HFFc6 (cell line): ENCODE data around the gene ACER2. TPM values are rescaled to one million over a fixed set of nuclear protein-coding genes. Genes with fewer than 3 reads are reported as not detected.
"Not testable (repeated sequence)": the region's sequence is repeated elsewhere in the genome, so short reads cannot be mapped to it uniquely, and the experiment has no call there.

Experiments
- DNase-seq: peaks from one replicate; pipeline ENCODE4 v3.0.0-alpha.2; 2018
- H3K27ac Mint-ChIP-seq: 2 replicates; pipeline ENCODE4 v1.8.0; 2020; ENCODE audit warnings: mild to moderate bottlenecking, mixed read lengths
- H3K27me3 Mint-ChIP-seq: 2 replicates; pipeline ENCODE4 v1.8.0; 2021; ENCODE audit warnings: mild to moderate bottlenecking, moderate library complexity, mixed read lengths; ENCODE audit not compliant: insufficient read depth
- H3K36me3 Mint-ChIP-seq: 2 replicates; pipeline ENCODE4 v1.8.0; 2021; ENCODE audit warnings: low read depth, mixed read lengths
- H3K4me1 Mint-ChIP-seq: 2 replicates; pipeline ENCODE4 v1.8.0; 2020; ENCODE audit warnings: low read depth, mixed read lengths
- H3K4me3 Mint-ChIP-seq: 2 replicates; pipeline ENCODE4 v1.8.0; 2020; ENCODE audit warnings: mild to moderate bottlenecking, moderate library complexity, mixed read lengths
- H3K9me3 Mint-ChIP-seq: 2 replicates; pipeline ENCODE4 v1.8.0; 2020; ENCODE audit warnings: mild to moderate bottlenecking, mixed read lengths
- total RNA-seq, 6 experiments: library from RNA; stranded (reverse); fragmentation: NEBNext Ultra II Directional; extraction: Animal tissue kit (Norgen Biotek cat#: 25700); gene quantifications; 2 replicates in 1 of 6; 3 replicates in 5 of 6; pipeline ENCODE4 v1.2.3, GENCODE V29; 2021
- TF ChIP-seq, protein P1 (sequence below): fragments of 200-600 bp; sonication (generic); IDR thresholded peaks from 2 replicates; pipeline ENCODE4 v1.5.0; 2021; ENCODE audit warnings: antibody characterized with exemption, mild to moderate bottlenecking

Gene ACER2
- total RNA-seq, 6 experiments from 2014 or later = 1.2 to 1.9 (median 1.6) TPM

DNA sequence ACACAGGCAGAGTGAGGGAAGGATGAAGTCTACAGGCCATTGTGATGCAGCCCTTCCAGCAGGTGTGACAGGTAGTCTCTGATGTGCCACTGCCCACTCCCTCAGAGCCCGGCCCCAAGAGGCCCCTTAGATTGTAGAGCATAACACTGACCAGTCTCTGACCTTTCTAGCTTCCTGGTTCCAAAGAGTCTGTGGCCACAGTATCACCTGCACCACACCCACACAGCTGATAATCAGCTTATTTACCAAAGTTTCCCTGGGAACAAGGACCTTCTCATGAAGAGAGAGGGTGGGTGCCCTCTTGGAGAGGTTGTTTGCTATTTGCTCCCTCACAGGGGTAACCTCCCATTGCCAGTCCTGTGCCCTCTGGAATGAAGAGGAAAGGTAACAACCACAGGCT, 11.0 kb upstream of the ACER2 start:
- peaks cover 6% of the 10 kb centered on the region for H3K9me3 Mint-ChIP-seq
- peaks cover 5% of the 10 kb centered on the region; the same call in 1 of the 2 replicates for H3K36me3 Mint-ChIP-seq
- peaks cover 24% of the 10 kb centered on the region for H3K27me3 Mint-ChIP-seq
- no peak overlapping the region for H3K27ac Mint-ChIP-seq
- no peak for DNase-seq
- no peaks in the 10 kb centered on the region for H3K4me1 Mint-ChIP-seq
- TF ChIP-seq, protein P1, sequence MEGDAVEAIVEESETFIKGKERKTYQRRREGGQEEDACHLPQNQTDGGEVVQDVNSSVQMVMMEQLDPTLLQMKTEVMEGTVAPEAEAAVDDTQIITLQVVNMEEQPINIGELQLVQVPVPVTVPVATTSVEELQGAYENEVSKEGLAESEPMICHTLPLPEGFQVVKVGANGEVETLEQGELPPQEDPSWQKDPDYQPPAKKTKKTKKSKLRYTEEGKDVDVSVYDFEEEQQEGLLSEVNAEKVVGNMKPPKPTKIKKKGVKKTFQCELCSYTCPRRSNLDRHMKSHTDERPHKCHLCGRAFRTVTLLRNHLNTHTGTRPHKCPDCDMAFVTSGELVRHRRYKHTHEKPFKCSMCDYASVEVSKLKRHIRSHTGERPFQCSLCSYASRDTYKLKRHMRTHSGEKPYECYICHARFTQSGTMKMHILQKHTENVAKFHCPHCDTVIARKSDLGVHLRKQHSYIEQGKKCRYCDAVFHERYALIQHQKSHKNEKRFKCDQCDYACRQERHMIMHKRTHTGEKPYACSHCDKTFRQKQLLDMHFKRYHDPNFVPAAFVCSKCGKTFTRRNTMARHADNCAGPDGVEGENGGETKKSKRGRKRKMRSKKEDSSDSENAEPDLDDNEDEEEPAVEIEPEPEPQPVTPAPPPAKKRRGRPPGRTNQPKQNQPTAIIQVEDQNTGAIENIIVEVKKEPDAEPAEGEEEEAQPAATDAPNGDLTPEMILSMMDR = no peak
- H3K4me3 Mint-ChIP-seq = no peak overlapping the region

DNA sequence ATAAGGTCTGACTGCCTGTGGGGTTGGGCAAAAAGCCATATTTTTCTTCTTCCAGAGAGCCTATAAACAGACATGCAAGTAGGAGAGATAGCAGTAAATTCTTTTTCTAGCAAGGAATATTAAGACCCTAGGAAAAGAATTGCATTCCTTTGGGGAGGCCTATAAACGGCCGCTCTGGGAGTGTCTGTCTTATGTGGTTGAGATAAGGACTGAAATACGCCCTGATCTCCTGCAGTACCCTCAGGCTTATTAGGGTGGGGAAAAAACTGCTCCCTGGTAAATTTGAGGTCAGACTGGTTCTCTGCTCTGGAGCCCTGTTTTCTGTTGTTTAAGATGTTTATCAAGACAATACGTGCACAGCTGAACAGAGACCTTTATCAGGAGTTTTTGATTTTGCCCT, 5.6 kb upstream of the ACER2 start:
- H3K27ac Mint-ChIP-seq, DNase-seq, H3K4me1 Mint-ChIP-seq, H3K4me3 Mint-ChIP-seq: not testable (repeated sequence)
- peaks cover 19% of the 10 kb centered on the region for H3K9me3 Mint-ChIP-seq
- peaks cover 12% of the 10 kb centered on the region for H3K27me3 Mint-ChIP-seq
- H3K36me3 Mint-ChIP-seq = peaks cover 18% of the 10 kb centered on the region; the same call in 1 of the 2 replicates

DNA sequence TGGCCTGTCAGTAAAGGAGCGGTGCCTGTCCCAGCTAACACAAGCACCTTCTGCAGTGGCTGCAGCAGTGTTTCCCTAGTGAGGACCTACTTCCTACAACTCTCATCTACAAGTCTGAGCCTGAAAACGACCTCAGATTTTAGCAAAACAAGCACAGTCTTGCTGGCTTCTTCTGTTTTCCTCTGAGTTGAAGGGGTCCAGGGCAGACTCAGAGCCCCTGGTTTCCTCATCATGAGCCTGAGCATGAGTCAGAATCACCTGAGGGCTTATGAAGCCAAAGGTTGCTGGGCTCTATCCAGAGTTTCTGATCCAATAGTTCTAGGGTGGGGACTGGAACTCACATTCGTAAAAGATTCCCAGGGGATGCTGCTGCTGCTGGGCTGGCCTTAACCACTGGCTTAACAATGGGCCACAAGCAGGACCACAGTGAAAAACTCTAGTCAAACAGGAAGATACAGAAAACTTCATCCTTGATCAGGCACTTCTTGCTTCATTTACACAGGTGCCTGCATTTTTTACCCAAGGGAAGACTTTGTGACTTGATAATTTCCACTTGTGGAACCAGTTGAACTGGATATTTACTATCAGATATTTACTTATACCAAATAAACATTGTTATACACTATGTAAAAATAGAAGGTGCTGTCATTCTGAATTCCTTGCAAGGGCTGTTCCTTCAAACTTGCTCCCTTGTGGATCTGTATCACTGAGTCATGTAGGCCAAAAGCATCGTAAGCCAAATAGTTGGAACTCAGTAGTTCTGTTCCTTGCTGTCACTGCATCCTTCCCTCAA, 4.3 kb upstream of the ACER2 start:
- no peak for DNase-seq
- Mint-ChIP-seq H3K36me3 (peaks cover 18% of the 10 kb centered on the region; the same call in 1 of the 2 replicates), H3K27me3 (peaks cover 12% of the 10 kb centered on the region), H3K4me3 (no peak overlapping the region), H3K9me3 (peaks cover 19% of the 10 kb centered on the region), H3K27ac (no peak overlapping the region), H3K4me1 (peaks cover 2% of the 10 kb centered on the region)
- TF ChIP-seq, protein P1 = no peak

DNA sequence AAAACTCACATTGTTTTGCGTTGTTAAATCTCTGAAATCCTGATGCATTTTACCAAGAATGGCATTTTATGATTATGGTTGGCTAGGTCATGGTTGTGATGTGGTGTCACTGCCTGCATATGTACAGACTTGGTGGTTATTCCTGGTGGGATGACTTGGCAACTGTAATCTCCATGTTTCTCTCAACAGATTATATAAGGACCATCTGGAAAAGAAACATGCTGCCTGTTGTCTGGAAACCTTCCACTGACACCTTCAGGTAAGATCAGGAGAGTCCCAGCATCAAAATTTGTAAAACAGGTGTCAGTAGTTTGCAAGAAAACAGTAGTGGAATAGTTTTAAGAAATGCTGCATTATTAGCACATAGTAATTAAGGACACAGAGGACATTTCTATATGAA, 3.0 kb upstream of the ACER2 start:
- peaks cover 15% of the 10 kb centered on the region for H3K4me1 Mint-ChIP-seq
- H3K36me3 Mint-ChIP-seq = peaks cover 18% of the 10 kb centered on the region; the same call in 1 of the 2 replicates
- TF ChIP-seq, protein P1 = no peak
- H3K4me3 Mint-ChIP-seq = no peak overlapping the region
- H3K27ac Mint-ChIP-seq = no peak overlapping the region
- H3K27me3 Mint-ChIP-seq = peaks cover 6% of the 10 kb centered on the region
- DNase-seq = no peak
- H3K9me3 Mint-ChIP-seq = peaks cover 19% of the 10 kb centered on the region

DNA sequence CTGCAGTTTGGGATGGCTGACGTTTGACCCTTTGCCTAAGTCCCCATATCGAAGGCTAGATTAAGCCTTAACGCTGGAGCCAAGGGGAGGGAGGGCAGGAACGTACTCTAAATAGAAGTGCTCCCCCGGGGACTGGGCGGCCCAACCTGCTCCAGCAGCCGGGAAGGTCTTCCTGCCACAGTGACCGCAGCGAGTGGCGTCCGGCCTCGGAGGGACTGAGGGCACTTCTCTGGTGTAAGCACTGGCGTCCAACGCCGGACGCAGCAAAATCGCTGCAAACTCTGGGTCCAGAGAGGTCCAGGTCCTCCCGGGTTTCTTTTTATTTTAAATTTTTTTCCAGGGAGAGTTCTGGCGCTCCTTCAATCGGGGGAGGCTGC, 505 bp upstream of the ACER2 start:
- Mint-ChIP-seq H3K4me1 (peaks cover 27% of the 10 kb centered on the region), H3K36me3 (peaks cover 9% of the 10 kb centered on the region; the same call in 1 of the 2 replicates), H3K4me3 (peak overlapping the region; percentile 98), H3K27me3 (peaks cover 6% of the 10 kb centered on the region), H3K9me3 (peaks cover 8% of the 10 kb centered on the region), H3K27ac (no peak overlapping the region)
- TF ChIP-seq, protein P1 = no peak
- no peak for DNase-seq

DNA sequence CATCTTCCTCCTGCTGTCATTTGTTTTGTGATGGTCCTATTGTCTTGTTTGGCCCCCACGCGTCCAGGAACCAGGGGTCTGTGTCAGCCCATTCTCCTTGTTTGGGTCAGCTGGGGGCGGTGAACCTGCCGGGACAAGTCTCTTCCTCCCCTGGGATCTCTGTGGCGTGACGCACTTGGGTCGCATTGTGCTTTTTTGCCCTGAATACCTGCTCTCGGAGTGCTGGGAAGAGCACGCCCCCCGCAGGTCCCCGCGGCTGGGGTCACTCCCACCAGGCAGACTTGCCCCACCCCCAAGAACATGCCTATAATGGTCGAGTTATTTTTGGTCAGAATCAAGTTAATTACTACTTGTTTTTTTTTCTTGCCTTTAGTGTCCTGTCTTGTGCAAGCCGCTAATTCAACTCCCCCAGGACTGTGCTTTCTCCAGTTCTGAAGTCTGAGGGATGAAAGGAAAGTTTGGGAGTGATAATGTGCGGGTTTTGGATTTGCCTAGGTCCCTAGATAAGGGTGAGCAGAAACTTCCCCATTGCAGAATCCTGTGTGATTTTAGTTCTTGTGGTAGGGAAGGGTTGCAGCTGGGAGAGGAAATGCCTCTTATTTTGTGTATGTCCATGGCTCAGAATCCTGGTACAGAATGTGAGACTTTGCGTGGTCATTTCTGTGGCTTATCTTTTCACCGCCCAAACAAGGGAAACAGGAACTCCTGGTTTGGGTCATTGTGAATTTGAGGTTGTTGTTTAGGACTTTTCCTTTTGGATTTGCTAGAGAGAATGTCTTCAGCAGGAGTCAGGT, 789 bp downstream of the ACER2 start:
- Mint-ChIP-seq H3K4me1 (peaks cover 27% of the 10 kb centered on the region), H3K9me3 (no peaks in the 10 kb centered on the region), H3K36me3 (no peaks in the 10 kb centered on the region), H3K27ac (peak overlapping the region; percentile 78), H3K4me3 (peak overlapping the region; percentile 98), H3K27me3 (peaks cover 2% of the 10 kb centered on the region)
- TF ChIP-seq, protein P1 = no peak
- DNase-seq = no peak
